Fibroblast of lung (primary cell): ENCODE results near the gene AASS.

Experiments
- EZH2 ChIP-seq: IDR thresholded peaks from 2 replicates; pipeline ENCODE4 v1.5.1; 2012; ENCODE audit warnings: low read length, control low read depth, mild to moderate bottlenecking; ENCODE audit errors: missing control alignments
- TF ChIP-seq, protein P1 (sequence below), 2 donors: IDR thresholded peaks in 1 of 2; conservative IDR thresholded peaks in 1 of 2; 1 replicate in 1 of 2; 2 replicates in 1 of 2; pipeline ENCODE4 v1.5.1; 2011 to 2012; ENCODE audit warnings: low read length in 2 of 2, control low read depth in 1 of 2, inconsistent platforms in 1 of 2, low read depth in 1 of 2, mild to moderate bottlenecking in 1 of 2

GRCh38 chr7:122183106-122183505, 39.1 kb upstream of the AASS start:
- TF ChIP-seq, protein P1, sequence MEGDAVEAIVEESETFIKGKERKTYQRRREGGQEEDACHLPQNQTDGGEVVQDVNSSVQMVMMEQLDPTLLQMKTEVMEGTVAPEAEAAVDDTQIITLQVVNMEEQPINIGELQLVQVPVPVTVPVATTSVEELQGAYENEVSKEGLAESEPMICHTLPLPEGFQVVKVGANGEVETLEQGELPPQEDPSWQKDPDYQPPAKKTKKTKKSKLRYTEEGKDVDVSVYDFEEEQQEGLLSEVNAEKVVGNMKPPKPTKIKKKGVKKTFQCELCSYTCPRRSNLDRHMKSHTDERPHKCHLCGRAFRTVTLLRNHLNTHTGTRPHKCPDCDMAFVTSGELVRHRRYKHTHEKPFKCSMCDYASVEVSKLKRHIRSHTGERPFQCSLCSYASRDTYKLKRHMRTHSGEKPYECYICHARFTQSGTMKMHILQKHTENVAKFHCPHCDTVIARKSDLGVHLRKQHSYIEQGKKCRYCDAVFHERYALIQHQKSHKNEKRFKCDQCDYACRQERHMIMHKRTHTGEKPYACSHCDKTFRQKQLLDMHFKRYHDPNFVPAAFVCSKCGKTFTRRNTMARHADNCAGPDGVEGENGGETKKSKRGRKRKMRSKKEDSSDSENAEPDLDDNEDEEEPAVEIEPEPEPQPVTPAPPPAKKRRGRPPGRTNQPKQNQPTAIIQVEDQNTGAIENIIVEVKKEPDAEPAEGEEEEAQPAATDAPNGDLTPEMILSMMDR (conservative IDR thresholded peaks at IDR 0.05 in 1 of 2, IDR thresholded peaks at IDR 0.05 in 1 of 2; ENCODE audit: low read depth in 1 of 2, low read length in 2 of 2), result no peak
- no peak for TF ChIP-seq EZH2
